HCT116 (cell line): ENCODE measurements around the gene RAB38. TPM values are rescaled to one million over a fixed set of nuclear protein-coding genes. Genes with fewer than 3 reads are reported as not detected.

Experiments
- ATAC-seq: fragments of 200-7000 bp; cut with Tn5 transposase; 2 replicates; pipeline ENCODE4 v1.9.1; 2020; ENCODE audit warnings: mild to moderate bottlenecking, moderate library complexity
- BruUV-seq: library from RNA; stranded (reverse); fragments of 400-500 nt; replicated peaks from 2 replicates; lab custom pipeline; 2021; lab: Mats Ljungman, UMichigan
- CTCF ChIA-PET: fragments of 300-600 bp; sonication (Branson Sonifier 250); formaldehyde crosslinking; loops from one replicate; lab custom pipeline; 2021; ENCODE audit warnings: antibody characterized with exemption; lab: Charles Lee
- POLR2A ChIA-PET: fragments of 300-600, 350-600 bp; sonication (Branson Sonifier 250); formaldehyde crosslinking; loops from one replicate; lab custom pipeline; 2021; ENCODE audit warnings: antibody characterized with exemption; lab: Charles Lee
- RAD21 ChIA-PET, 2 experiments: fragments of 300-600 bp; sonication (Branson Sonifier 250); formaldehyde crosslinking; loops; one replicate each; lab custom pipeline; 2023; ENCODE audit warnings: low total read pairs in 2 of 2; ENCODE audit not compliant: uncharacterized antibody in 2 of 2, unreplicated experiment in 2 of 2, low non-redundant PET in 1 of 2; lab: Charles Lee
- DNase-seq: peaks from one replicate; pipeline ENCODE4 v3.0.0-alpha.2; 2010; ENCODE audit warnings: low read depth, low spot score
- H2AFZ ChIP-seq: fragments of 200-600 bp; shearing (Covaris generic), sonication (generic); 2 replicates; pipeline ENCODE4 v1.6.1; 2017; ENCODE audit warnings: low read depth, mixed run types, mixed read lengths, antibody characterized with exemption, low read length; ENCODE audit not compliant: poor library complexity, severe bottlenecking
- H3K27ac ChIP-seq: 2 replicates; pipeline ENCODE4 v1.5.1; 2012; ENCODE audit warnings: low read depth, low read length
- H3K27me3 ChIP-seq: fragments of 200-600 bp; sonication (generic); 2 replicates; pipeline ENCODE4 v1.6.1; 2016; ENCODE audit warnings: mixed run types, low read length, mixed read lengths; ENCODE audit not compliant: insufficient read depth
- H3K36me3 ChIP-seq, 2 experiments: fragments of 200-500 bp in 1 of 2; fragments of 200-600 bp in 1 of 2; sonication (Bioruptor generic) in 1 of 2; sonication (generic) in 1 of 2; 2 replicates each; pipeline versions ENCODE4 v1.5.1 to v1.6.1; 2014 to 2016; ENCODE audit warnings: low read length in 2 of 2, inconsistent platforms in 1 of 2, mixed read lengths in 1 of 2, mixed run types in 1 of 2; ENCODE audit not compliant: insufficient read depth in 2 of 2, control insufficient read depth in 1 of 2
- H3K4me1 ChIP-seq, 2 experiments: fragments of 200-600 bp in 1 of 2; sonication (generic) in 1 of 2; 2 replicates each; pipeline versions ENCODE4 v1.5.1 to v1.6.1; 2012 to 2017; ENCODE audit warnings: low read length in 2 of 2, inconsistent platforms in 1 of 2, mild to moderate bottlenecking in 1 of 2, mixed read lengths in 1 of 2, mixed run types in 1 of 2, moderate library complexity in 1 of 2; ENCODE audit not compliant: insufficient read depth in 2 of 2, control insufficient read depth in 1 of 2
- H3K4me2 ChIP-seq: fragments of 200-600 bp; sonication (generic); 2 replicates; pipeline ENCODE4 v1.6.1; 2017; ENCODE audit warnings: mixed run types, low read length, mixed read lengths
- H3K4me3 ChIP-seq, 2 experiments: fragments of 200-600 bp in 1 of 2; sonication (generic) in 1 of 2; replicated peaks in 1 of 2; 2 replicates each; pipeline ENCODE4 v1.5.1; 2011 to 2016; ENCODE audit warnings: low read length in 2 of 2, control low read depth in 1 of 2, low read depth in 1 of 2, mild to moderate bottlenecking in 1 of 2, mixed read lengths in 1 of 2, mixed run types in 1 of 2
- H3K79me2 ChIP-seq: fragments of 200-600 bp; sonication (generic); 2 replicates; pipeline ENCODE4 v1.6.1; 2017; ENCODE audit warnings: mild to moderate bottlenecking, mixed run types, low read length, moderate library complexity, mixed read lengths; ENCODE audit not compliant: insufficient read depth
- H3K9ac ChIP-seq: fragments of 200-600 bp; sonication (generic); 2 replicates; pipeline ENCODE4 v1.6.1; 2016; ENCODE audit warnings: low read length, mixed read lengths
- H3K9me2 ChIP-seq: fragments of 200-600 bp; sonication (generic), shearing (Covaris generic); 2 replicates; pipeline ENCODE4 v1.6.1; 2017; ENCODE audit warnings: mixed run types, mild to moderate bottlenecking, moderate library complexity; ENCODE audit not compliant: insufficient read depth
- H3K9me3 ChIP-seq, 2 experiments: fragments of 200-500 bp in 1 of 2; fragments of 200-600 bp in 1 of 2; sonication (Bioruptor generic) in 1 of 2; sonication (generic) in 1 of 2; 2 replicates each; pipeline ENCODE4 v1.6.1; 2014 to 2017; ENCODE audit warnings: low read length in 2 of 2, mixed read lengths in 2 of 2, inconsistent platforms in 1 of 2, low read depth in 1 of 2, mild to moderate bottlenecking in 1 of 2, mixed run types in 1 of 2, moderate library complexity in 1 of 2; ENCODE audit not compliant: control insufficient read depth in 1 of 2, insufficient read depth in 1 of 2
- H4K20me1 ChIP-seq: fragments of 200-600 bp; sonication (generic), shearing (Covaris generic); 2 replicates; pipeline ENCODE4 v1.6.1; 2017; ENCODE audit warnings: mixed run types, mild to moderate bottlenecking, moderate library complexity; ENCODE audit not compliant: insufficient read depth
- CBX3 ChIP-seq: IDR thresholded peaks from 2 replicates; pipeline ENCODE4 v1.6.1; 2012; ENCODE audit warnings: low read depth
- CEBPB ChIP-seq: IDR thresholded peaks from 2 replicates; pipeline ENCODE4 v1.6.1; 2012; ENCODE audit warnings: low read depth
- EGR1 ChIP-seq: IDR thresholded peaks from 2 replicates; pipeline ENCODE4 v1.6.1; 2012; ENCODE audit warnings: low read depth
- ELF1 ChIP-seq: IDR thresholded peaks from 2 replicates; pipeline ENCODE4 v1.6.1; 2012; ENCODE audit warnings: low read depth, borderline replicate concordance
- EZH2phosphoT487 ChIP-seq: fragments of 200-600 bp; IDR thresholded peaks from 2 replicates; pipeline ENCODE4 v1.6.1; 2018; ENCODE audit warnings: antibody characterized with exemption, borderline replicate concordance
- FOSL1 ChIP-seq: IDR thresholded peaks from 2 replicates; pipeline ENCODE4 v1.6.1; 2012; ENCODE audit warnings: low read depth
- POLR2A ChIP-seq: IDR thresholded peaks from 2 replicates; pipeline ENCODE4 v1.7.0; 2011; ENCODE audit warnings: borderline replicate concordance; ENCODE audit not compliant: insufficient read depth, insufficient read length; ENCODE audit errors: extremely low read depth
- RAD21 ChIP-seq: IDR thresholded peaks from 2 replicates; pipeline ENCODE4 v1.6.1; 2012; ENCODE audit warnings: low read depth, mild to moderate bottlenecking
- SP1 ChIP-seq: IDR thresholded peaks from 2 replicates; pipeline ENCODE4 v1.6.1; 2012; ENCODE audit warnings: low read depth
- YY1 ChIP-seq: IDR thresholded peaks from 2 replicates; pipeline ENCODE4 v1.6.1; 2011; ENCODE audit warnings: low read length, low read depth, moderate library complexity, mild to moderate bottlenecking; ENCODE audit not compliant: insufficient replicate concordance; ENCODE audit errors: extremely low read depth
- ZNF274 ChIP-seq: fragments of 200-500 bp; sonication (Bioruptor generic); IDR thresholded peaks from 2 replicates; pipeline ENCODE4 v1.6.1; 2014; ENCODE audit warnings: mild to moderate bottlenecking, low read depth, low read length, inconsistent platforms
- intact Hi-C: fragments of 100-400 bp; cut with micrococcal nuclease; formaldehyde crosslinking; loops from 2 replicates; pipeline ENCODE4 v1.10.0; 2022
- total RNA-seq: library from RNA; stranded (reverse); gene quantifications from one replicate; pipeline ENCODE4 v1.2.1, GENCODE V29; 2021; ENCODE audit not compliant: unreplicated experiment
- TF ChIP-seq, protein P1 (sequence below), 3 experiments: fragments of 200-600 bp in 1 of 3; sonication (generic) in 1 of 3; IDR thresholded peaks in 2 of 3; conservative IDR thresholded peaks in 1 of 3; 2 replicates each; pipeline ENCODE4 v1.5.1; 2012 to 2017; ENCODE audit warnings: low read depth in 2 of 3, low read length in 2 of 3, antibody characterized with exemption in 1 of 3, borderline replicate concordance in 1 of 3, control low read depth in 1 of 3, mild to moderate bottlenecking in 1 of 3, mixed read lengths in 1 of 3, mixed run types in 1 of 3, moderate library complexity in 1 of 3; ENCODE audit not compliant: insufficient read depth in 1 of 3

Gene RAB38
- total RNA-seq, 1 experiment from 2014 or later = 15.1 TPM

DNA sequence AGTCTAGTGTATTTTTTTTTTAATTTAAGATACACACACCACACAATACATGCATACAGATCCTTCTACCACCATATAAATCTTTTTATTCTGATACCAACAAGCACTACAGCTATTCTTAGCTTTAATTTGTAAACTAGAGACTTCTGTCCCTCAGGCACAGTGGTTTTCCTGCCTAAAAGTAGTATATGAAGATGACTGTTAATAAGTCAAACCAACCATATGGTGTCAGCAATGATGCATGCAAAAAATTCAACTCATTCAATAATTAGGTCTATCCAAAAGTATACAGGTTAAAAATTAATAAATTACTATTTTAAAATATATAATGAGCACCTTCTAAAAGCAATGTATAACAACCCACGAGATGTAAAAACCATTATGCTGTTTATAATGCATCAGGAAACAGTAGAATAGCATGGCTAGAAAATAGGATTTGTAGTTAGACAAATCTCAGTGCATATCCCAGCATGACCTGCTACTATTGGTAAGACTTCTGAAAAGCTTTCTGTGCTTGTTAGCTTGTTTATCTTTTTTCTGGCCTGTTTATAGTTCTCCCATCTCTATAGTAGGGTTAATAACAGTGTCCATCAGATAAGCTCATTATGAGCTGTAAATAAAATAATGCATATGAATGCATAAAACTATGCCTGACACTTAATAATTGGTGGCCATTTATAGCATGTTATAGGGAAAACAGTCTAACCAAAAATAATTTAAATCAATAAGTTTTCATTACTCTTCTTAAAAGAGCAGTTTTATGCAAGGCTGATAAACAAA lies 10.2 kb downstream of the RAB38 start:
- Histone ChIP-seq H3K4me1 (no peaks in the 10 kb centered on the region), H3K9ac (no peak overlapping the region), H4K20me1 (no peaks in the 10 kb centered on the region), H2AFZ (no peak overlapping the region), H3K27ac (no peak overlapping the region), H3K4me2 (no peak overlapping the region), H3K27me3 (no peaks in the 10 kb centered on the region), H3K79me2 (no peaks in the 10 kb centered on the region), H3K9me2 (no peaks in the 10 kb centered on the region; the same call in 1 of the 2 replicates), H3K9me3 (no peaks in the 10 kb centered on the region), H3K36me3 (no peaks in the 10 kb centered on the region), H3K4me3 (no peak overlapping the region)
- ChIA-PET RAD21 (interaction anchor here in 1 of 2 experiments (0.6 kb wide), 1 partner anchor 13 kb away, joined by 5 read pairs; no protein-coding TSS in a partner anchor), POLR2A (no interaction called here), CTCF (no interaction called here)
- no peak for TF ChIP-seq YY1
- TF ChIP-seq SP1 = no peak
- no peak for TF ChIP-seq EZH2phosphoT487
- TF ChIP-seq POLR2A = no peak
- no peak for TF ChIP-seq CBX3
- TF ChIP-seq FOSL1 = no peak
- no peak for TF ChIP-seq ELF1
- TF ChIP-seq RAD21 = no peak
- DNase-seq (no peak), ATAC-seq (no peak)
- BruUV-seq = no TSS peak
- intact Hi-C loops = no loop called here

DNA sequence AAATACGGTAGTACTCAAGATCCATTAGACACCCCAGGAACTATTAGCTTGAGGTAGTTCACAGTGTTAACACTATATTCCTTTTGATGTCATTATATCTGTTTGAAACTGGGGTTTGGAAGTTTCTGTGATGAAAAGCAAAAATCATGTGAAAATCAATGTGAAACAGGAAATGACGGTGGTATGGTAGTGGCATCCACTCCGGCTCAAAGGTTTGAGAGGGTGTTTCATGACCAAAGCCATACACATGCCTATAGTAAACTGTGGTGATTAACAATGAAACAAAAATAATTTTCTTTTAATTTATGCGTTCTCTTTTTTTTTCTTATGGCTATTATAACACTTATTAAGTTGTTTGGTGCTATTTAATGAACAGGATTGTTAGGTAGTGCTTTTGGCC lies 10.9 kb downstream of the RAB38 start:
- TF ChIP-seq RAD21 = no peak
- TF ChIP-seq, protein P1, sequence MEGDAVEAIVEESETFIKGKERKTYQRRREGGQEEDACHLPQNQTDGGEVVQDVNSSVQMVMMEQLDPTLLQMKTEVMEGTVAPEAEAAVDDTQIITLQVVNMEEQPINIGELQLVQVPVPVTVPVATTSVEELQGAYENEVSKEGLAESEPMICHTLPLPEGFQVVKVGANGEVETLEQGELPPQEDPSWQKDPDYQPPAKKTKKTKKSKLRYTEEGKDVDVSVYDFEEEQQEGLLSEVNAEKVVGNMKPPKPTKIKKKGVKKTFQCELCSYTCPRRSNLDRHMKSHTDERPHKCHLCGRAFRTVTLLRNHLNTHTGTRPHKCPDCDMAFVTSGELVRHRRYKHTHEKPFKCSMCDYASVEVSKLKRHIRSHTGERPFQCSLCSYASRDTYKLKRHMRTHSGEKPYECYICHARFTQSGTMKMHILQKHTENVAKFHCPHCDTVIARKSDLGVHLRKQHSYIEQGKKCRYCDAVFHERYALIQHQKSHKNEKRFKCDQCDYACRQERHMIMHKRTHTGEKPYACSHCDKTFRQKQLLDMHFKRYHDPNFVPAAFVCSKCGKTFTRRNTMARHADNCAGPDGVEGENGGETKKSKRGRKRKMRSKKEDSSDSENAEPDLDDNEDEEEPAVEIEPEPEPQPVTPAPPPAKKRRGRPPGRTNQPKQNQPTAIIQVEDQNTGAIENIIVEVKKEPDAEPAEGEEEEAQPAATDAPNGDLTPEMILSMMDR (IDR thresholded peaks at IDR 0.05 in 2 of 3, conservative IDR thresholded peaks at IDR 0.05 in 1 of 3; ENCODE audit: borderline replicate concordance in 1 of 3, insufficient read depth in 1 of 3, low read depth in 2 of 3, low read length in 2 of 3) = no peak
- TF ChIP-seq ZNF274 = no peak
- no peak for TF ChIP-seq CBX3
- TF ChIP-seq EGR1 = no peak
- no peak for TF ChIP-seq CEBPB
- TF ChIP-seq EZH2phosphoT487 = no peak
- TF ChIP-seq YY1 = no peak
- no peak for TF ChIP-seq SP1
- RAD21 ChIA-PET = interaction anchor here in 1 of 2 experiments (0.6 kb wide), 1 partner anchor 13 kb away, joined by 5 read pairs; no protein-coding TSS in a partner anchor
- Histone ChIP-seq H3K9me3 (no peaks in the 10 kb centered on the region), H3K27ac (no peak overlapping the region), H3K4me3 (no peak overlapping the region), H3K4me1 (no peaks in the 10 kb centered on the region), H2AFZ (no peak overlapping the region), H3K36me3 (no peaks in the 10 kb centered on the region), H3K9me2 (no peaks in the 10 kb centered on the region; the same call in 1 of the 2 replicates), H3K9ac (no peak overlapping the region), H4K20me1 (no peaks in the 10 kb centered on the region), H3K4me2 (no peak overlapping the region), H3K79me2 (no peaks in the 10 kb centered on the region), H3K27me3 (no peaks in the 10 kb centered on the region)
- POLR2A ChIA-PET = no interaction called here
- no peak for ATAC-seq
- intact Hi-C loops = no loop called here
- no TSS peak for BruUV-seq
- DNase-seq = no peak
- CTCF ChIA-PET = no interaction called here
